ENCODE results near the gene GRPR. TPM values are rescaled to one million over a fixed set of nuclear protein-coding genes. Genes with fewer than 3 reads are reported as not detected.
"Not testable (repeated sequence)": the region's sequence is repeated elsewhere in the genome, so short reads cannot be mapped to it uniquely, and the experiment has no call there.

GRPR gene
- polyA plus RNA-seq, 1 donor from 2014 or later, result 0.25 TPM

DNA sequence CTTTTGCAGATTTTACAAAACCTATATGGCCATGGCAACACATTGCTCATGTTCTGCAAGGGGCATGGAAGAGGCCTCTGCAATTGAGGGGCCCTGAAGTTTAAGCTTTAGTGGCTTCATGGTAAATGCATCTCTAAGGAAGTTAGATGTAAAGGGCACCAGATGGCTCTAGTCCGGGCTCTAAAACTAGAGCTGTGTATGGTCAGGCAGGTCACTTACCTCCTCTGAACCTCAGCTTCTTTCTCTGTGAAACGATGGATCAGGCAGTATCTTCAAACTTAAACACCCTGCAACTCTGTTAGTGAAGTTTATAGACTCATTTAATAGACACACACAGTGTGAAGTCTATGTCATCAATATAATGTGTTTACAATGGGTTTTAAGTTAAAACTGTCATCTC lies 53.9 kb downstream of the GRPR start:
- no peak overlapping the region for H3K27ac Mint-ChIP-seq
- H3K9me3 Mint-ChIP-seq, result no peaks in the 10 kb centered on the region
- peaks cover 10% of the 10 kb centered on the region for H3K27me3 Mint-ChIP-seq
- H3K4me3 Mint-ChIP-seq, result no peak overlapping the region
- peaks cover 0 to 9% (median 4%) of the 10 kb centered on the region in 3 donors for H3K4me1 Mint-ChIP-seq
- peaks cover 2% of the 10 kb centered on the region for H3K36me3 Mint-ChIP-seq

DNA sequence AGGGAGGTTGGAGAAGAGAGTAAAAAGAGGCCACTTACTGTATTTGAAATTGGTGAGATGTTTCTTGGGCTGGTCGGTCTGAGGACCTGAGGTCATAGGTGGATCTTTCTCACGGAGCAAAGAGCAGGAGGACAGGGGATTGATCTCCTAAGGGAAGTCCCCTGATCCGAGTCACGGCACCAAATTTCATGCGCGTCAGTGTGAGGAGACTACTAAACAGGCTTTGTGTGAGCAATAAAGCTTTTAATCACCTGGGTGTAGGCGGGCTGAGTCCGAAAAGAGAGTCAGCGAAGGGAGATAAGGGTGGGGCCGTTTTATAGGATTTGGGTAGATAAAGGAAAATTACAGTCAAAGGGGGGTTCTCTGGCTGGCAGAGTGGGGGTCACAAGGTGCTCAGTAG lies 60.5 kb downstream of the GRPR start:
- not testable (repeated sequence) for H3K27ac Mint-ChIP-seq, H3K9me3 Mint-ChIP-seq, H3K4me1 Mint-ChIP-seq, H3K36me3 Mint-ChIP-seq, H3K4me3 Mint-ChIP-seq
- peaks cover 16% of the 10 kb centered on the region for H3K27me3 Mint-ChIP-seq

DNA sequence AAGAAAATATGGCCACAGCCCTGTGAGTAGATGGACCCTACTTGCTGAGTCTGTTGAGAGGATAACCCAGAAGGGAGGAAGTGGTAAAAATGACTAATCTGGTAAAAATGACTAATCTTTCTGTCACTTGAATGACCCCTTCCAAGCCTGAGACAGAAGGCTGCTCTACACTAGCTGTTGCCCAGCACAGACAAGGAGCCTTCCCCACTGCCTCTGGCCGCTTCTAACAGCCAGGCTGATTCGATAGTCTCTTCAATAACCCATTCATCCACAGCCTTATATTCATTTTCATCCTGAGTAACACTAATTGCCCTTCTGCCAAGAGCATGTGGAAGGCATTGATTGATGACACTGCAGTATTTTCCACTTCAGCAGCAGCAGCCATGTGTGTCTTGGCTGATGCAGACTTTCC lies 62.4 kb downstream of the GRPR start:
- Mint-ChIP-seq H3K36me3 (no peaks in the 10 kb centered on the region), H3K4me3 (no peak overlapping the region), H3K27me3 (peaks cover 14% of the 10 kb centered on the region), H3K4me1 (no peaks in the 10 kb centered on the region), H3K27ac (no peak overlapping the region), H3K9me3 (no peaks in the 10 kb centered on the region)

DNA sequence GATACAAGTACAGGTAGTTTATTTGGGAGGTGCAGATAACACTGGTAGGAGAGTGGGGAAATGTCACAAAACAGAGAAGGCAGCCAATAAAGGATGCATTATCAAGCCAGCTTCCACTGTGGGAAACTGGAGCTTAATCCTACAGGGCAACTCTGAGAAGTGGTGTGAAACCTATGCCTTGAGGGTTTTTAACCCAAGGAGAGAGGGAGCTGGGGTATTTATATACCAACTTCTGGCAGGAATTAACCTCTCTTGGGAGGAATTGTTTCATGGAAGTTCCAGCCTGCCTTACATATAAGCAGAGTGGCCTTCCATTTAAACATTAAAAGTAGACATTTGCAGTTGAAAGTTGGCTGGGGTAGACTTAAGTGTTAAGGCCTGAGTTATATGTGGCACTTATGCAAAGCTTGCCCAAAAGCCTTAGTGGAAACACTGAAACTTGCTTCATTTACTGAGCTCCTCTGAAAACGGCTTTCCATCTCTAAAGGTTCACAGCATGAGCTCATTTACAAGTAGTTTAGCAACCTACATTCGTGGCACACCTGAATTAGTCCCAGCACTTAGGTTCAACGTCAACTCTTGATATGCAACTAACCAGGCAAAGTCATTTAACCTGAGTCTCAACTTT lies 63.1 kb downstream of the GRPR start:
- Mint-ChIP-seq H3K36me3 (no peaks in the 10 kb centered on the region), H3K27me3 (peaks cover 12% of the 10 kb centered on the region), H3K27ac (no peak overlapping the region), H3K9me3 (no peaks in the 10 kb centered on the region), H3K4me1 (no peaks in the 10 kb centered on the region), H3K4me3 (no peak overlapping the region)

DNA sequence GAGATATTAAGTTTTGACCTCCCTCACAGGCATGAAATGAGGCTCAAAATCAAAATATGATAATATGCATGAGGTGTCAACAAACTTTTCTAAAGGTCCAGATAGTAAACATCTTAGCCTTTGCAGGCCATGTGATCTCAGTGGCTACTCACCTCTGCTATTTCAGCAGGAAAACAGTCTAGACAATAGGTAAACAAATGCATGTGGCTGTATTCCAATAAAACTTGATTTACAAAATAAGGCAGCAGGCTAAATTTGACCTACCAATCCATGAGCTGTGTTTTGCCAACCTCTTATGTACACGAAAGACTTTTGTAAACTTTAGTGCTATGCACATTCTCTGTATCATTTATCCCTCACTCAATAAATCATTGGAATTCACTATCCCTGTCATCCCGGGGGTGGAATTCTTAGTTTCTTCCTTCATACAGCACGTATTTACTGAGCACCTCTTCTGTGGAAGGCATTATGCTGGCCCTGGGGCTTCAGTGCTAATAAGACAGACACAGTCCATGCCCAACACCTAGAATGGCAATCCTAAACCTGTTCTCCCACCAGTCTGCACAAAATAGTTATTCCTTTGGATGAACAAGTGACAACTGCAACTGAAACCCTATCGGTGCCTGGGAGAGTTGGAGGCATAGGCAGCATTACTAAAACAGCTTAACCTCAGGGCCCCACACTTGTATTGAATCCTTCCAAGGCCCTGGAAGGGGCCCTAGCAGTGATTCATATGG lies 63.8 kb downstream of the GRPR start:
- H3K4me3 Mint-ChIP-seq, result no peak overlapping the region
- H3K27ac Mint-ChIP-seq, result no peak overlapping the region
- peaks cover 15% of the 10 kb centered on the region for H3K27me3 Mint-ChIP-seq
- no peaks in the 10 kb centered on the region for H3K4me1 Mint-ChIP-seq
- no peaks in the 10 kb centered on the region for H3K36me3 Mint-ChIP-seq
- H3K9me3 Mint-ChIP-seq, result no peaks in the 10 kb centered on the region

DNA sequence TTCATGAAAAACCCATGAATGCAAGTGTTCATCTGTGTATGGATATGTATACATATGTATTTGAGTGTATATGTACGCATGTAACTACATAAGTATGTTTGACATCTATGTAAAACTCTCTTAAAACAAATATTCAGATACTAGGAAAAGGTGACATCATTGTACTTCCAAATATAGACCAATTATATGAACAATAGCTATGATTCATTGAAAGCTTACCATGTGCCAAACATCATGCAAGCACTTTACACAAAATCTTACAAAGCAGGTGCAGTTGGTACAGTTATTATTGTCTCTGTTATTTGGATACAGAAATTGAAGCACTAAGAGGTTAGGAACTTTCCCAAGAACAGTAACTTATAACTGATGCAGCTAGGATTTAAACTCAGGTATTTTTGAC lies 65.3 kb downstream of the GRPR start:
- Mint-ChIP-seq H3K4me1 (no peaks in the 10 kb centered on the region), H3K4me3 (no peak overlapping the region), H3K9me3 (no peaks in the 10 kb centered on the region), H3K27ac (no peak overlapping the region), H3K36me3 (no peaks in the 10 kb centered on the region), H3K27me3 (peaks cover 5% of the 10 kb centered on the region)

DNA sequence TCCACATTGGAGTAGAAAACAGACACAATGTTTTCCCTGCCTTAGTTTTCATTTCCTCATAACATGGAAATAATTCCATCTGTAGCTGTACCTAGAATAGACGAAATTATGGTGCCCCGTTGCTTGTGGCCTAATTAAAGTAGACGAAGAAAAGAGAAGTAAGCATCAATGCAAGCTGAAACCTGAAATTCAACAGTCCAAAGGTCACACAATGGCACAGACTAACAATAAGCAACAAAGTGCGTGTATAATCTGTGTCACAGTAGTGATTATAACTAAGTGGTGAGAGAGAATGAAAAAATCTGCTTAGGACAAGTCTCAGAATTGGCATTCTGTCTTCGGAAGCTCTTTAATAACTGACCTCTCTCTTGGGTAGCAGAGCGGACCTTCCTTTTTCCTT lies 68.2 kb downstream of the GRPR start:
- Mint-ChIP-seq H3K4me3 (no peak overlapping the region), H3K4me1 (no peaks in the 10 kb centered on the region), H3K9me3 (no peaks in the 10 kb centered on the region), H3K27me3 (peaks cover 3% of the 10 kb centered on the region), H3K36me3 (no peaks in the 10 kb centered on the region), H3K27ac (no peak overlapping the region)

DNA sequence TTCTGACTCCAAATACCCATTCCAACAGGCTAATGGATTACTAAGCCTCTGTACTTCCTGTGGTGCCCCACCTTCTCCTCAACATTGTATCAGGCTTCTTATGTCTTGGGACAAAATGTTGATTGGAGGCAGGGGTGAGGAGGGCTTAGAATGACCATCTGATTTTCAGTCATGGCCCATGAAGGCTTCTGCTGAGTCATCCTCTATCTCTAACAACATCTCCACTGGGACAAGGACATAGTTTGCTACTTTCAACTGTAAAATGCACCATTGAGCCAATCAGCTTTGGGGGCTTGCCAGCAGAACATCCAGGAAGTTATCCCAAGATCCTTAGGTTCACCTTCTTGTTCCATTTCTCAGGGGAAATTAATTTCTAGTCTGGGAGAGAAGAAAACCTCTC lies 73.5 kb downstream of the GRPR start:
- Mint-ChIP-seq H3K4me3 (no peak overlapping the region), H3K4me1 (no peaks in the 10 kb centered on the region), H3K9me3 (no peaks in the 10 kb centered on the region), H3K36me3 (no peaks in the 10 kb centered on the region), H3K27ac (no peak overlapping the region), H3K27me3 (peaks cover 13% of the 10 kb centered on the region)

DNA sequence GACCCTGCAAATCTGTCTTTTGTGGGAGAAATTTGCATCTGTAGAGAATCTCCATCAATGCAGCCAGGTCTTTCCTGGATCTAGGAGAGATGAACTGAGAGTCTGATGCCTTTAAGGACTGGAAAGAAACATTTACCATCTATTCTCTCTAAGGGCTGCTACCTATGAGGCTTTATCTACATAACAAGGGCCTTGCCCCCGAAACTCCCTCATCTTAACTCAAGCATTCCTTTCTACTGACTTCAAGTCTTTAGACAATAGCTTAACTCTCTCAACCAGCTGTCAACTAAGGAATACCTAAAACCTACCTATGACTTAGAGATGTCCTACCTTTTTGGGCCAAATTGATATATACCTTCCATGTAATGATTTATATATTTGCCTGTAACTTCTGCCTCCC lies 76.0 kb downstream of the GRPR start:
- Mint-ChIP-seq H3K4me3 (peak overlapping the region in 1 of 4 donors; percentile 3), H3K4me1 (no peaks in the 10 kb centered on the region), H3K9me3 (no peaks in the 10 kb centered on the region), H3K27me3 (peaks cover 13% of the 10 kb centered on the region), H3K36me3 (no peaks in the 10 kb centered on the region), H3K27ac (no peak overlapping the region)

DNA sequence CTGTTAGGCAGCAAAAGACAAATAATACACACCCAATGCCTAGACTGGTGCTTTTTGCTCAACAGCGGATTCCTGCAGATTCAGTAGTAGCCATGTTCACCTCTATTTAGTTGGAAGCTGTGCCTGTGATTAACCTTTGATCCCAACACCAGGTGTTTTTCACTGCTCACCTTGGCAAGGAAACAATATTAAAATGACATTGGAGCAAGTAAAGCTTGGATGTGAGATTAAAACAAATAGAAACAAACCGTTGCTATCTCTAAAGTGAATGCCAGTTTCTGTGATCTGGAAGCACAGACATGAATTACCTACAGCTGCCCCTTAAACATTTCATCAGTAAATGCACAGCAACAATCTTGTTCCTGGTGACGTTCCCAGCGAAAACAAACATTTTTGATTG lies 79.6 kb downstream of the GRPR start:
- no peak overlapping the region for H3K27ac Mint-ChIP-seq
- no peaks in the 10 kb centered on the region for H3K4me1 Mint-ChIP-seq
- H3K9me3 Mint-ChIP-seq, result no peaks in the 10 kb centered on the region
- peaks cover 9% of the 10 kb centered on the region for H3K27me3 Mint-ChIP-seq
- H3K4me3 Mint-ChIP-seq, result no peak overlapping the region
- peaks cover 1% of the 10 kb centered on the region for H3K36me3 Mint-ChIP-seq

Other genes with a start within 250 kb of the GRPR start
- gene MAGEB17, start 43.9 kb downstream of the GRPR start, polyA plus RNA-seq, result 0.26 TPM

Measured in IgD-negative memory B cell (primary cell).